Suprapubic skin (tissue), 4 donors: ENCODE measurements around the gene COPG2. TPM values are rescaled to one million over a fixed set of nuclear protein-coding genes. Genes with fewer than 3 reads are reported as not detected.
"Not testable (repeated sequence)": the region's sequence is repeated elsewhere in the genome, so short reads cannot be mapped to it uniquely, and the experiment has no call there.

Experiments used
- DNase-seq, 2 donors: peaks; one replicate each; pipeline ENCODE4 v3.0.0-alpha.2; 2019; ENCODE audit warnings: low spot score in 2 of 2
- H3K27ac ChIP-seq: fragments of 200-600 bp; sonication (generic); one replicate; pipeline ENCODE4 v1.5.1; 2019
- H3K27me3 ChIP-seq: fragments of 200-600 bp; sonication (generic); one replicate; pipeline ENCODE4 v1.5.1; 2019
- H3K36me3 ChIP-seq: fragments of 200-600 bp; sonication (generic); one replicate; pipeline ENCODE4 v1.5.1; 2019
- H3K4me1 ChIP-seq: fragments of 200-600 bp; sonication (generic); one replicate; pipeline ENCODE4 v1.5.1; 2019
- H3K4me3 ChIP-seq: fragments of 200-600 bp; sonication (generic); one replicate; pipeline ENCODE4 v1.5.1; 2019; ENCODE audit warnings: mild to moderate bottlenecking
- H3K9me3 ChIP-seq: fragments of 200-600 bp; sonication (generic); one replicate; pipeline ENCODE4 v1.5.1; 2019
- CTCF ChIP-seq, 2 donors: fragments of 200-600 bp in 1 of 2; fragments of 450-650 bp in 1 of 2; sonication (generic) in 1 of 2; IDR thresholded peaks; one replicate each; pipeline ENCODE4 v1.5.1; 2016 to 2019; ENCODE audit warnings: antibody characterized with exemption in 2 of 2, mild to moderate bottlenecking in 1 of 2, moderate library complexity in 1 of 2
- EP300 ChIP-seq: sonication (generic); formaldehyde crosslinking; IDR thresholded peaks from one replicate; pipeline ENCODE4 v1.6.1; 2017; ENCODE audit warnings: antibody characterized with exemption
- POLR2A ChIP-seq, 2 donors: fragments of 450-650 bp; IDR thresholded peaks; one replicate each; pipeline ENCODE4 v1.6.1; 2017; ENCODE audit warnings: antibody characterized with exemption in 2 of 2, mild to moderate bottlenecking in 2 of 2, moderate library complexity in 2 of 2
- POLR2AphosphoS5 ChIP-seq, 3 donors: sonication (generic); formaldehyde crosslinking; IDR thresholded peaks; one replicate each; pipeline ENCODE4 v1.6.1; 2017; ENCODE audit warnings: antibody characterized with exemption in 3 of 3
- whole genome bisulfite sequencing: methylation state at CpG from one replicate; pipeline ENCODE4 v1.1.5; 2018; 5-methylcytosine and 5-hydroxymethylcytosine counted together
- total RNA-seq, 4 donors: library from RNA; depleted of rRNA; stranded (reverse); fragments of >200 nt; gene quantifications; one replicate each; pipeline ENCODE4 v1.1.0, GENCODE V29; 2016

Gene COPG2
- total RNA-seq, 4 donors from 2014 or later: 17.9 to 24.8 (median 21.0) TPM

- H3K36me3 ChIP-seq: no peaks in the 10 kb centered on the region
- no peaks in the 10 kb centered on the region for H3K4me1 ChIP-seq
- H3K9me3 ChIP-seq: no peaks in the 10 kb centered on the region
- no peak overlapping the region for H3K4me3 ChIP-seq
- WGBS: 96% methylated on average over 3 of the region's 3 CpGs
- H3K27me3 ChIP-seq: no peaks in the 10 kb centered on the region
- no peak overlapping the region for H3K27ac ChIP-seq
- DNase-seq: no peak
- no peak for TF ChIP-seq CTCF (IDR thresholded peaks at IDR 0.05)
- no peak for TF ChIP-seq EP300
- no peak for TF ChIP-seq POLR2A (IDR thresholded peaks at IDR 0.05)
- no peak for TF ChIP-seq POLR2AphosphoS5 (IDR thresholded peaks at IDR 0.05)
Observed at GRCh38 chr7:130598056-130598455, 70.5 kb downstream of the COPG2 start.

- DNase-seq: no peak
- no peak overlapping the region for H3K27ac ChIP-seq
- no peaks in the 10 kb centered on the region for H3K27me3 ChIP-seq
- no peaks in the 10 kb centered on the region for H3K9me3 ChIP-seq
- TF ChIP-seq EP300 (no peak), POLR2A (IDR thresholded peaks at IDR 0.05) (no peak), CTCF (IDR thresholded peaks at IDR 0.05) (no peak), POLR2AphosphoS5 (IDR thresholded peaks at IDR 0.05) (no peak)
- no peaks in the 10 kb centered on the region for H3K4me1 ChIP-seq
- no peak overlapping the region for H3K4me3 ChIP-seq
- no peaks in the 10 kb centered on the region for H3K36me3 ChIP-seq
- 93% methylated on average over 4 of the region's 4 CpGs for WGBS
Observed at GRCh38 chr7:130595986-130596385, 72.6 kb downstream of the COPG2 start.

GRCh38 chr7:130593033-130593432 is 75.5 kb downstream of the COPG2 start:
- H3K27ac ChIP-seq: no peak overlapping the region
- no peaks in the 10 kb centered on the region for H3K27me3 ChIP-seq
- H3K4me1 ChIP-seq: no peaks in the 10 kb centered on the region
- WGBS: 91% methylated on average over 1 of the region's 1 CpG
- no peaks in the 10 kb centered on the region for H3K36me3 ChIP-seq
- TF ChIP-seq POLR2AphosphoS5 (IDR thresholded peaks at IDR 0.05) (no peak), POLR2A (IDR thresholded peaks at IDR 0.05) (no peak), EP300 (no peak), CTCF (IDR thresholded peaks at IDR 0.05) (no peak)
- H3K9me3 ChIP-seq: no peaks in the 10 kb centered on the region
- no peak overlapping the region for H3K4me3 ChIP-seq
- no peak for DNase-seq

DNA sequence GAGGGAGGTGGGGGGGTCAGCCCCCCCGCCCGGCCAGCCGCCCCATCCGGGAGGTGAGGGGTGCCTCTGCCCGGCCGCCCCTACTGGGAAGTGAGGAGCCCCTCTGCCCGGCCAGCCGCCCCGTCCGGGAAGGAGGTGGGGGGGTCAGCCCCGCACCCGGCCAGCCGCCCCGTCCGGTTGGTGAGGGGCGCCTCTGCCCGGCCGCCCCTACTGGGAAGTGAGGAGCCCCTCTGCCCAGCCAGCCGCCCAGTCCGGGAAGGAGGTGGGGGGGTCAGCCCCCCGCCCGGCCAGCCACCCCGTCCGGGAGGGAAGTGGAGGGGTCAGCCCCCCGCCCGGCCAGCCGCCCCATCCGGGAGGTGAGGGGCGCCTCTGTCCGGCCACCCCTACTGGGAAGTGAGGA is 77.1 kb downstream of the COPG2 start:
- not testable (repeated sequence) for DNase-seq, H3K27me3 ChIP-seq
- no CpG with 5 or more reads among the region's 30 CpGs for WGBS

DNA sequence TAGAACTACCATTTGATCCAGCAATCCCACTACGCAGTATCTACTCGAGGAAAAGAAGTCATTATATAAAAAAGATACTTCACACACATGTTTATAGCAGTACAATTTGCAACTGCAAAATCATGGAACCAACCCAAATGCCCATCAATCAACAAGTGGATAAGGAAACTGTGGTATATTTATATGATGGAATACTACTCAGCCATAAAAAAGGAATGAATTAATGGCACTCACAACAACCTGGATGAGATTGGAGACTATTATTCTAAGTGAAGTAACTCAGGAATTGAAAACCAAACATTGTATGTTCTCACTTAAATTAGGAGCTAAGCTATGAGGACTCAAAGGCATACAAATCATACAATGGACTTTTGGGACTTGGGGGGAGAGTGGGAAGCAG is 82.6 kb downstream of the COPG2 start:
- WGBS: 97% methylated on average over 2 of the region's 2 CpGs
- not testable (repeated sequence) for H3K36me3 ChIP-seq, DNase-seq, H3K27ac ChIP-seq, H3K9me3 ChIP-seq, H3K4me3 ChIP-seq, H3K4me1 ChIP-seq, H3K27me3 ChIP-seq

More for the DNA sequence above, 77.1 kb downstream of the COPG2 start:
- not testable (repeated sequence) for H3K4me1 ChIP-seq, H3K4me3 ChIP-seq, H3K36me3 ChIP-seq, H3K9me3 ChIP-seq, H3K27ac ChIP-seq

GRCh38 chr7:130575110-130575509 is 93.4 kb downstream of the COPG2 start:
- H3K4me3 ChIP-seq, DNase-seq, H3K4me1 ChIP-seq, H3K36me3 ChIP-seq, H3K27ac ChIP-seq, H3K9me3 ChIP-seq, H3K27me3 ChIP-seq: not testable (repeated sequence)
- 95% methylated on average over 3 of the region's 3 CpGs for WGBS

DNA sequence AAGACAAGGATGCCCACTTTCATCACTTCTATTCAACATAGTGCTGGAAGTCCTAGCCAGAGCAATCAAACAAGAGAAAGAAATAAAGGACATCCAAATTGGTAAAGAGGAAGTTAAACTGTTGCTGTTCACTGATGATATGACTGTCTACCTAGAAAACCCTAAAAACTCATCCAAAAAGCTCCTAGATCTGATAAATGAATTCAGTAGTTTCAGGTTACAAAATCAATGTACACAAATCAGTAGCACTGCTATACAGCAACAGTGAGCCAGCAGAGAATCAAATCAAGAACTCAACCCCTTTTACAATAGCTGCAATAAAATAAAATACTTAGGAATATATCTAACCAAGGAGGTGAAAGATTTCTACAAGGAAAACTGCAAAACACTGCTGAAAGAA is 98.4 kb downstream of the COPG2 start:
- not testable (repeated sequence) for H3K4me3 ChIP-seq, H3K9me3 ChIP-seq, H3K4me1 ChIP-seq, H3K27me3 ChIP-seq, H3K27ac ChIP-seq, DNase-seq, H3K36me3 ChIP-seq
